Activated T-cell treated with anti-CD3 and anti-CD28 coated beads for 48 hours (primary cell): ENCODE results near the gene KIF14.
"Not testable (repeated sequence)": the region's sequence is repeated elsewhere in the genome, so short reads cannot be mapped to it uniquely, and the experiment has no call there.

ENCODE experiments used
- DNase-seq: peaks from one replicate; pipeline ENCODE4 v3.0.0-alpha.2; 2020; ENCODE audit warnings: low read depth

Gene KIF14

DNA sequence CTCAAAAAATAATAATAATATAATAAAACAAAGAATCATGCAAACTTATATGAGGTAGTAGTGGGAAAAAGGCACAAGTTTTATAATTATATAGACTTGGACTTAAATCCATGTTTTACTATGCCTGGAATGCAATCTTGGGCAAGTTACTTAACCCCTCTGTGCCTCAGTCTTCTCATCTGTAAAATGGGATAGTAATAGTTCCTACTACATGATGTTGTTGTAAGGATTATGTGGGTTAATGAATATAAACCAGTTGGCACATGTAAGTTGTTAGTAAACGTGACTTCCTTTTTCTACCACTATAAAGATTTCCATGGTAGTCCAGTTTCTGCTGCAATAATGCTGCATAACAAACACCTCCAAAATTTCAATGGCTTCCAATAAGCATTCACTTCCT lies 10.8 kb upstream of the KIF14 start:
- DNase-seq, result no peak

DNA sequence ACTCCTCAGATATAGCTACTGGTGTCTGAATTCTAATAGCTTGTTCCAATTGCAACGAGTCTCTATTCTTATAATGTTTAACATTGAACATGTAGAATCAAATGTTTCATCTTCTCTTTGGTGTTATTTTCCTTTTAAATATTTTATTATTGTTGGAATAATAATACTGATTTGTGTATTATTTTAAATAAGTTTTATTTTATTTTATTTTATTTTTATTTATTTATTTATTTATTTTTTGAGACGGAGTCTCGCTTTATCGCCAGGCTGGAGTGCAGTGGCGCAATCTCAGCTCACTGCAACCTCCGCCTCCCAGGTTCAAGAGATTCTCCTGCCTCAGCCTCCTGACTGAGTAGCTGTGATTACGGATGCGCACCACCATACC lies 10.0 kb upstream of the KIF14 start:
- DNase-seq, result not testable (repeated sequence)

DNA sequence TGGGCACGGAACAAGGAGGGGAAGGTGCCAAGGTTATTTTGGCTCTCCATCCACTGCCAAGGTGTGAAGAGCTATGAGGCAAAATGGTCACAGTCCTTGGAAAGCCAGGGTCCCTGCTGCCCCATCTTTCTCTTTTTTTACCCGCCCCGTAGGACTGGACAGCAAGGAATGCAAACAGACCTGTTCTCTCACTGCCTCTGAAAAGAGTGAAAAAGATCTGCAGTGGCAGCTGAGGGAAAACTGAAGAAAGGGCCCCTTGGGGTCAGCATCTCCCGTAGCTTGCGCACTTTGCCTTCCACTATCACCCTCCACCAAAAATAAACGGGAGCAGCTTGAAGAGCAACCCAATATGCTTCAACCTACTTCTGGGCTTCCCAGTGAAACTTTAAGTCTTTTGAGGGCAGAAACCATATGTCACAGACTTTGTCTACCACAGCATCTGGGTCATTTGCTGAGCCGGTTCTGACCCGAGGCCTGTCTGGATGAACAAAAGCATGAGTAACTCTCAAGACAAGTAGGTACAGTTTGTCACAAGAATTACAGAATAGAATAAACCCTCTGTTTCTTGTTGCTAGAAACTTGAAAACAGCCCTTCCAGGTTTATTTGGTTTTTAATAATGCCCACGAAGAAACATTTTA lies 9.4 kb upstream of the KIF14 start:
- DNase-seq, result no peak

- DNase-seq, result peak; percentile 53
These were observed 7.8 kb upstream of the KIF14 start for GRCh38 chr1:200628223-200628881.

GRCh38 chr1:200627575-200628222 lies 7.1 kb upstream of the KIF14 start:
- no peak for DNase-seq

DNA sequence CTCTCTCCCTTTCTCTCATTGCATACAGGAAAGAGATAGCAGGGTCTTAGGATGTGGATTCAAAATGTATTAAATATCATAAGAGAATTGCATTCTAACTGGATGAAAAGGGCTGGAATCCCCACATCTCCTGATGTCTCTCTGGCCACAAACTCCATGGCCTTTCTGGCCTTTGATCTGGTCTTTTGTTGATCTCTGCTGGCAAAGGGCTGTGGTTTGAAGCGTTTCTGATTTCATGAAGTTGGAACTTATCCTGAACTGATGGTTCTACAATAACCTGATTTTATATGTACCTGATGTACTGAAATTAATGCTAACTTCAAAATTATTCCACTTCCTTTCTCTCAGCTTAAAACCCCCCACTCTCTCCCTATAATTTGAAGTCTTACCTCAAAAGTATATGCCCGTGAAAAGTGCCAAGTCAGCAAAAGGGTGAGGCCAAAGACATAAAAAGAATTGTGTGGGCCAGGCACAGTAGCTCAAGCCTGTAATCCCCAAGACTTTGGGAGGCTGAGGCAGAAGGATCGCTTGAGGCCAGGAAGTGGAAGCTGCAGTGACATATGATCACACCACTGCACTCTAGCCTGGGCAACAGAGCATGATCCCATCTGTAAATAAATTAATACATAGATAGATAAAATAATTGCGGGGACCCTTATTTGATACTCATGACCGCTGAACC lies 6.4 kb upstream of the KIF14 start:
- DNase-seq, result no peak

DNA sequence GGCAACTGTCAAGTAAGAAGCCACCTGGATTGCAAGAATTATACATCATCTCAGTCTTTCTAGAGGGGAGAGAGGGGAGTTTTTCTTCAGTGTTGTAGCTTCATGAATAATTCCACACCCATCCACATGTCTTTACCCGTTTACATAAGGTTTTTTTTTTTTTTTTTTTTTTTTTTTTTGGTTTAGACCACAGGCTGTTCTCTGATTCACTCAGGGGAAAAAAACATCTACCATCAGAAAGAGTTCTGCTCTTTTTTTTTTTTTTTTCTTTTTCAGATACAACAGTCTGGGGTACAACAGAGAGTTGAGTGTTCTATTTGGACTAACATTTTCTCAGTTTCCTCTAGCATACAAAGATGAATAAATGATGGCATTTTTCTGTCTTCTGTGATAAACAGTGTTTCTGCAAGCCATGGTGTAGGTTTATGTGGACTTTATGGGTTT lies 4.9 kb upstream of the KIF14 start:
- DNase-seq, result no peak

- DNase-seq, result no peak
These were observed 4.3 kb upstream of the KIF14 start for GRCh38 chr1:200624679-200625335.

- DNase-seq, result no peak
These were observed 668 bp downstream of the KIF14 start for GRCh38 chr1:200619894-200620272.

GRCh38 chr1:200610846-200611245 lies 9.7 kb downstream of the KIF14 start:
- no peak for DNase-seq

GRCh38 chr1:200602632-200603031 lies 17.9 kb downstream of the KIF14 start:
- DNase-seq, result no peak

GRCh38 chr1:200590001-200590400 lies 30.6 kb downstream of the KIF14 start:
- no peak for DNase-seq

DNA sequence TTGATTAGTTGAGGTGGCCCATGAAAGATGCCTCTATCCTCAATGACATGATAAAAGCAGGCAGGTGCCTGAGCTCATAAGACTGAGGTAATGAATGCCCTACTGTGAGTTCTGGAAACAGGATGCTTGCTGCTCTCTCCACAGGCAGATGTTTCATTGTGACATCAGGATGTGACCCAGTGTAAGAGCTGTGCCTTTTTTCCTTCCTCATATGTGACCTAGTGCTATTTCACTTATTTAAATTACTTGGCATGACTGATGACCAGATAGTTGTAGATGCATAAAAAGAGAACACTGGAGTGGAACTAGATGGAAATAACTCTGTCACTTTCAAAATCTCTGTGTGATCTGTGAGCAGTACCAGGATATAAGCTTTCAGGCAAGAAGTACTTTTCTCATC lies 31.9 kb downstream of the KIF14 start:
- no peak for DNase-seq

- DNase-seq, result no peak
These were observed 56.2 kb downstream of the KIF14 start for GRCh38 chr1:200564319-200564718.

- no peak for DNase-seq
These were observed 58.7 kb downstream of the KIF14 start for GRCh38 chr1:200561856-200562214.

GRCh38 chr1:200558866-200559459 lies 61.6 kb downstream of the KIF14 start:
- DNase-seq, result no peak

DNA sequence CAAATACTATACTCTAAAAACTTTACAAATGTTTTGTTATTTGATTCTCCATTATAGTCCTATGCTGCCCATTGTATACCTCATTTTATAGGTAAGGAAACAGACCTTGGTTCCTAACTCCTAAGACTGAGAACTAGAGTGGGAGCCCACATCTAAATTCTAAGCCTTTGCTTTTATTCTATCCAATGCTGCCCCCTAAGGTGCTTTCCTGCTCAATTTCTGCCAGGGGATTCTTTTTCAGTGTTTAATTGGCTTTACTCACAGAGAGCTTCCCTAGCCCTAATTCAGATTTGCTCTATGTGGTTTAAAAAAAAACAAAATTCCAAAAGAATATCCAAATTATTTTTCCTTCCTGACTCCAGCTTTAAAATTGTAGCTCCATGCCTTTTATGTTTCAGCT lies 64.5 kb downstream of the KIF14 start:
- no peak for DNase-seq

DNA sequence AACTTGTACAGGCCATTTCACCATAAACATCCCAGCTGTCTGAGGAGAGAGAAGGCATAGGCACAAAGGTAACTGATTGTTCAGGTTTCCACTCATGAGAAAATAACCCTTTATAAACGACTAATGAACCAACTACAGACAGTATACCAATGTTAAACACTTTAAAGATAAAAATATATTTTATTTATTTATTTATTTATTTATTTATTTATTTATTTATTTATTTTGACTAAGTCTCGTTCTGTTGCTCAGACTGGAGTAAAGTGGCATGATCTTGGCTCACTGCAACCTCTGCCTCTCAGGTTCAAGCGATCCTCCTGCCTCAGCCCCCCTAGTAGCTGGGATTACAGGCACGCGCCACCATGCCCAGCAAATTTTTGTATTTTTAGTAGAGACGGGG lies 67.8 kb downstream of the KIF14 start:
- not testable (repeated sequence) for DNase-seq

- DNase-seq, result no peak
These were observed 70.2 kb downstream of the KIF14 start for GRCh38 chr1:200550367-200550766.

DNA sequence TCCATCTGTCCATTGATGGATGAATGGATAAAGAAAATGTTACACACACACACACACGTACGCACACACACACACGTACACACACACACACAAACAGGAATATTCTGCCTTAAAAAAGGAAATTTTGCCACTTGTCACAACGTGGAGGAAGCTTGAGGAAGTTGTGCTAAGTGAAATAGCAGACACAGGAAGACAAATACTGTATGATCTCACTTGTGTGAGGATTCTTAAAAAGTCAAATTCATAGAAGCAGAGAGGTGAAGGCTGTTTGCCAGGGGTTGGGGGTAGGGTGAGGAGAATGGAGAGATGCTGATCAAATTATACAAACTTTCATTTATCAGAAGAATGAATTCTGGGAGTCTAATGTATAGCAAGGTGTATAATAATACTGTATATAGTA lies 73.2 kb downstream of the KIF14 start:
- no peak for DNase-seq

DNA sequence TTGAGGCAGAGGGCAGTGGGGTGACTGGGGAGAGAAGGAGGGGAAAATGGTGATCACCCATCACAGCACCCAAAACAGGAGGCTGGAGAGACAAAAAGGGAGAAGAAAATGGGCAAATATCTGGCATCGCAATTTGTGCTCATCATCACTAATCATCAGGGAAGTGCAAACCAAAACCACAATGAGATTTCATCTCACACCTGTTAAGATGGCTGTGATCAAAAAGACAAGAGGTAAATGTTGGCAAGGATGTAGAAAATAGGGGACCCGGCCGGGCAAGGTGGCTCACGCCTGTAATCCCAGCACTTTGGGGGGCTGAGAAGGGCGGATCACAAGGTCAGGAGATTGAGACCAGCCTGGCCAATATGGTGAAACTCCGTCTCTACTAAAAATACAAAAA lies 74.0 kb downstream of the KIF14 start:
- DNase-seq, result no peak

GRCh38 chr1:200542162-200542561 lies 78.4 kb downstream of the KIF14 start:
- DNase-seq, result no peak
